22Rv1 (cell line): ENCODE measurements around the gene OSBPL2.

Experiments
- H3K27ac ChIP-seq: fragments of 450-650 bp; 2 replicates; pipeline ENCODE4 v1.5.1; 2017
- CTCF ChIP-seq: fragments of 450-650 bp; IDR thresholded peaks from 2 replicates; pipeline ENCODE4 v1.5.1; 2017; ENCODE audit warnings: mild to moderate bottlenecking
- ZFX ChIP-seq: fragments of 450-650 bp; IDR thresholded peaks from 2 replicates; pipeline ENCODE4 v1.6.1; 2017; ENCODE audit warnings: antibody characterized with exemption, borderline replicate concordance

Gene OSBPL2

GRCh38 chr20:62344092-62344491 is 105.8 kb downstream of the OSBPL2 start:
- no peak for TF ChIP-seq ZFX
- TF ChIP-seq CTCF = no peak
- no peak overlapping the region for H3K27ac ChIP-seq

- TF ChIP-seq ZFX = no peak
Measured at GRCh38 chr20:62344782-62345181, 106.5 kb downstream of the OSBPL2 start.

More at GRCh38 chr20:62344782-62345181, 106.5 kb downstream of the OSBPL2 start:
- H3K27ac ChIP-seq = no peak overlapping the region
